ENCODE results near the gene RMDN3. TPM values are rescaled to one million over a fixed set of nuclear protein-coding genes. Genes with fewer than 3 reads are reported as not detected.

Gene RMDN3
- total and polyA plus RNA-seq, 4 donors, result 27.5 to 33.8 (median 30.2) TPM

DNA sequence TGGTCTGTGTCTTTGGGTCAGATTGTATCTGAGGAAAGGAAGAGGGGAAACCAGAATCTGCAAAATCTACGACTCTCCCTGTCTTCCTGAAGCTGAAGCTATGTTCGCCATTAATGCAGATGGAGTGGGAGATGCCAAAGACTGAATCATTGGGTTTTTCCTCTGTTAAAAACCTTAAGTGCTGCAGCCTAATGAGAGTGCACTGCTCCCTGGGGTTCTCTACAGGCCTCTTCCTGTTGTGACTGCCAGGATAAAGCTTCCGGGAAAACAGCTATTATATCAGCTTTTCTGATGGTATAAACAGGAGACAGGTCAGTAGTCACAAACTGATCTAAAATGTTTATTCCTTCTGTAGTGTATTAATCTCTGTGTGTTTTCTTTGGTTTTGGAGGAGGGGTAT lies 24.0 kb downstream of the RMDN3 start:
- no peak overlapping the region for H3K4me3 ChIP-seq (ENCODE audit: low read depth in 1 of 3, low read length in 3 of 3)
- H3K4me1 ChIP-seq (ENCODE audit: control insufficient read depth in 4 of 4, insufficient read depth in 4 of 4, low read length in 3 of 4), result no peaks in the 10 kb centered on the region
- TF ChIP-seq SP1 (IDR thresholded peaks at IDR 0.05), result no peak
- TF ChIP-seq, protein P1, sequence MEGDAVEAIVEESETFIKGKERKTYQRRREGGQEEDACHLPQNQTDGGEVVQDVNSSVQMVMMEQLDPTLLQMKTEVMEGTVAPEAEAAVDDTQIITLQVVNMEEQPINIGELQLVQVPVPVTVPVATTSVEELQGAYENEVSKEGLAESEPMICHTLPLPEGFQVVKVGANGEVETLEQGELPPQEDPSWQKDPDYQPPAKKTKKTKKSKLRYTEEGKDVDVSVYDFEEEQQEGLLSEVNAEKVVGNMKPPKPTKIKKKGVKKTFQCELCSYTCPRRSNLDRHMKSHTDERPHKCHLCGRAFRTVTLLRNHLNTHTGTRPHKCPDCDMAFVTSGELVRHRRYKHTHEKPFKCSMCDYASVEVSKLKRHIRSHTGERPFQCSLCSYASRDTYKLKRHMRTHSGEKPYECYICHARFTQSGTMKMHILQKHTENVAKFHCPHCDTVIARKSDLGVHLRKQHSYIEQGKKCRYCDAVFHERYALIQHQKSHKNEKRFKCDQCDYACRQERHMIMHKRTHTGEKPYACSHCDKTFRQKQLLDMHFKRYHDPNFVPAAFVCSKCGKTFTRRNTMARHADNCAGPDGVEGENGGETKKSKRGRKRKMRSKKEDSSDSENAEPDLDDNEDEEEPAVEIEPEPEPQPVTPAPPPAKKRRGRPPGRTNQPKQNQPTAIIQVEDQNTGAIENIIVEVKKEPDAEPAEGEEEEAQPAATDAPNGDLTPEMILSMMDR (IDR thresholded peaks at IDR 0.05; ENCODE audit: low read depth, low read length, missing input control), result no peak
- TF ChIP-seq TAF1 (conservative IDR thresholded peaks at IDR 0.05), result no peak
- TF ChIP-seq EGR1 (IDR thresholded peaks at IDR 0.05; ENCODE audit: low read depth in 2 of 2), result no peak
- TF ChIP-seq, protein P2, sequence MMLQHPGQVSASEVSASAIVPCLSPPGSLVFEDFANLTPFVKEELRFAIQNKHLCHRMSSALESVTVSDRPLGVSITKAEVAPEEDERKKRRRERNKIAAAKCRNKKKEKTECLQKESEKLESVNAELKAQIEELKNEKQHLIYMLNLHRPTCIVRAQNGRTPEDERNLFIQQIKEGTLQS (IDR thresholded peaks at IDR 0.05), result no peak
- TF ChIP-seq HNF4G (IDR thresholded peaks at IDR 0.05), result no peak
- no peaks in the 10 kb centered on the region for H3K9me3 ChIP-seq (ENCODE audit: control insufficient read depth in 4 of 4, low read length in 3 of 4)
- DNase-seq (ENCODE audit: low spot score), result no peak
- H3K27me3 ChIP-seq (ENCODE audit: control insufficient read depth in 4 of 4, insufficient read depth in 4 of 4, low read length in 3 of 4), result no peaks in the 10 kb centered on the region
- peaks cover 2 to 20% (median 9%) of the 10 kb centered on the region in 4 donors for H3K36me3 ChIP-seq (ENCODE audit: control insufficient read depth in 4 of 4, insufficient read depth in 3 of 4, low read depth in 1 of 4, low read length in 3 of 4)
- 82% methylated on average over 3 of the region's 3 CpGs for WGBS
- no peak overlapping the region for H3K27ac ChIP-seq (ENCODE audit: low read depth in 1 of 2, low read length in 2 of 2)
- no peak overlapping the region for H3K9ac ChIP-seq (ENCODE audit: low read depth in 1 of 2, low read length in 2 of 2)

DNA sequence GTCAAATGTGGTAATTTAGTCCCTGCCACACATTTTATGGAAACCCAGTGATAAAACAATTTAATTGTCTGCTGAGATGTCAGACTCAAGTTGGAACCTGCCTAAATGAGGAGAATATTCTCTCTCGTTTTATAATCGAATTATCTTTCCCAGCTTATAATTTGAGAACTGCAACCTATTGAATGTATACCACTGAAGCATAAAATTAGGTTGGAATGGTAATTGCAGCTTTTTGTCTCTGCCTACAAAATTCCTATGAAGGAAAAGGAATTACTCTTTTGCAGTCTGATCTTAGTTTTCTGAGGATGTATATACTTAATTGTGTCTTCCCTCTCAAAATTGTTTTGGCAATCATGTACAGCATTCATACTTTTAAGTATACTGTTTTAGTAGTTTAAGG lies 31.1 kb downstream of the RMDN3 start:
- DNase-seq (ENCODE audit: low spot score), result no peak
- Histone ChIP-seq H3K4me3 (ENCODE audit: low read depth in 1 of 3, low read length in 3 of 3) (no peak overlapping the region), H3K9me3 (ENCODE audit: control insufficient read depth in 4 of 4, low read length in 3 of 4) (no peaks in the 10 kb centered on the region), H3K27ac (ENCODE audit: low read depth in 1 of 2, low read length in 2 of 2) (no peak overlapping the region), H3K36me3 (ENCODE audit: control insufficient read depth in 4 of 4, insufficient read depth in 3 of 4, low read depth in 1 of 4, low read length in 3 of 4) (no peaks in the 10 kb centered on the region), H3K27me3 (ENCODE audit: control insufficient read depth in 4 of 4, insufficient read depth in 4 of 4, low read length in 3 of 4) (no peaks in the 10 kb centered on the region), H3K9ac (ENCODE audit: low read depth in 1 of 2, low read length in 2 of 2) (no peak overlapping the region), H3K4me1 (ENCODE audit: control insufficient read depth in 4 of 4, insufficient read depth in 4 of 4, low read length in 3 of 4) (no peaks in the 10 kb centered on the region)
- TF ChIP-seq FOXA2 (IDR thresholded peaks at IDR 0.05) (no peak), RAD21 (IDR thresholded peaks at IDR 0.05) (no peak), RXRA (IDR thresholded peaks at IDR 0.05) (no peak), NR2F2 (IDR thresholded peaks at IDR 0.05) (no peak), SP1 (IDR thresholded peaks at IDR 0.05) (no peak), JUND (IDR thresholded peaks at IDR 0.05) (no peak), YY1 (IDR thresholded peaks at IDR 0.05) (no peak), EGR1 (IDR thresholded peaks at IDR 0.05; ENCODE audit: low read depth in 2 of 2) (no peak)
- TF ChIP-seq, protein P1 (IDR thresholded peaks at IDR 0.05; ENCODE audit: low read depth, low read length, missing input control), result no peak
- 86% methylated on average over 2 of the region's 2 CpGs for WGBS

DNA sequence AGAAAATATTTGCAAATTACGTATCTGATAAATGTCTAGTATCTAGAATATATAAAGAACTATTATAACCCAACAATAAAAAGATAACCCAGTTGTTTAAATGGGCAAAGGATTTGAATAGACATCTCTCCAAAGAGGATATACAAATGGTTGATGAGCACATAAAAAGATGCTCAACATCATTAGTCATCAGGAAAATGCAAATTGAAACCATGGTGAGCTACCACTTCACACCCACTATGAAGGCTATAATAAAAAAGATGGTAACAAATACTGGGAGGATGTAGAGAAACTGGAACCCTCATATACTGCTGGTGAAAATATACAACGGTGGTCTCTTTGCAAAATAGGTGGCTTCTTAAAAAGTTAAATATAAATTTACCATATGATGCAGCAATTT lies 32.1 kb downstream of the RMDN3 start:
- 95% methylated on average over 2 of the region's 2 CpGs for WGBS
- Histone ChIP-seq H3K4me1 (ENCODE audit: control insufficient read depth in 4 of 4, insufficient read depth in 4 of 4, low read length in 3 of 4) (no peaks in the 10 kb centered on the region), H3K9me3 (ENCODE audit: control insufficient read depth in 4 of 4, low read length in 3 of 4) (no peaks in the 10 kb centered on the region)

More for the DNA sequence above, 32.1 kb downstream of the RMDN3 start:
- no peak for DNase-seq (ENCODE audit: low spot score)
- Histone ChIP-seq H3K9ac (ENCODE audit: low read depth in 1 of 2, low read length in 2 of 2) (no peak overlapping the region), H3K27ac (ENCODE audit: low read depth in 1 of 2, low read length in 2 of 2) (no peak overlapping the region), H3K27me3 (ENCODE audit: control insufficient read depth in 4 of 4, insufficient read depth in 4 of 4, low read length in 3 of 4) (no peaks in the 10 kb centered on the region), H3K4me3 (ENCODE audit: low read depth in 1 of 3, low read length in 3 of 3) (no peak overlapping the region), H3K36me3 (ENCODE audit: control insufficient read depth in 4 of 4, insufficient read depth in 3 of 4, low read depth in 1 of 4, low read length in 3 of 4) (no peaks in the 10 kb centered on the region)
- TF ChIP-seq YY1 (IDR thresholded peaks at IDR 0.05) (no peak), HNF4A (conservative IDR thresholded peaks at IDR 0.05) (no peak), JUND (IDR thresholded peaks at IDR 0.05) (no peak), RAD21 (IDR thresholded peaks at IDR 0.05) (no peak), HNF4G (IDR thresholded peaks at IDR 0.05) (no peak), SP1 (IDR thresholded peaks at IDR 0.05) (no peak), GABPA (IDR thresholded peaks at IDR 0.05 in 1 of 2, conservative IDR thresholded peaks at IDR 0.05 in 1 of 2) (no peak)
- TF ChIP-seq, protein P3, sequence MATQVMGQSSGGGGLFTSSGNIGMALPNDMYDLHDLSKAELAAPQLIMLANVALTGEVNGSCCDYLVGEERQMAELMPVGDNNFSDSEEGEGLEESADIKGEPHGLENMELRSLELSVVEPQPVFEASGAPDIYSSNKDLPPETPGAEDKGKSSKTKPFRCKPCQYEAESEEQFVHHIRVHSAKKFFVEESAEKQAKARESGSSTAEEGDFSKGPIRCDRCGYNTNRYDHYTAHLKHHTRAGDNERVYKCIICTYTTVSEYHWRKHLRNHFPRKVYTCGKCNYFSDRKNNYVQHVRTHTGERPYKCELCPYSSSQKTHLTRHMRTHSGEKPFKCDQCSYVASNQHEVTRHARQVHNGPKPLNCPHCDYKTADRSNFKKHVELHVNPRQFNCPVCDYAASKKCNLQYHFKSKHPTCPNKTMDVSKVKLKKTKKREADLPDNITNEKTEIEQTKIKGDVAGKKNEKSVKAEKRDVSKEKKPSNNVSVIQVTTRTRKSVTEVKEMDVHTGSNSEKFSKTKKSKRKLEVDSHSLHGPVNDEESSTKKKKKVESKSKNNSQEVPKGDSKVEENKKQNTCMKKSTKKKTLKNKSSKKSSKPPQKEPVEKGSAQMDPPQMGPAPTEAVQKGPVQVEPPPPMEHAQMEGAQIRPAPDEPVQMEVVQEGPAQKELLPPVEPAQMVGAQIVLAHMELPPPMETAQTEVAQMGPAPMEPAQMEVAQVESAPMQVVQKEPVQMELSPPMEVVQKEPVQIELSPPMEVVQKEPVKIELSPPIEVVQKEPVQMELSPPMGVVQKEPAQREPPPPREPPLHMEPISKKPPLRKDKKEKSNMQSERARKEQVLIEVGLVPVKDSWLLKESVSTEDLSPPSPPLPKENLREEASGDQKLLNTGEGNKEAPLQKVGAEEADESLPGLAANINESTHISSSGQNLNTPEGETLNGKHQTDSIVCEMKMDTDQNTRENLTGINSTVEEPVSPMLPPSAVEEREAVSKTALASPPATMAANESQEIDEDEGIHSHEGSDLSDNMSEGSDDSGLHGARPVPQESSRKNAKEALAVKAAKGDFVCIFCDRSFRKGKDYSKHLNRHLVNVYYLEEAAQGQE (IDR thresholded peaks at IDR 0.05), result no peak
- TF ChIP-seq, protein P4, sequence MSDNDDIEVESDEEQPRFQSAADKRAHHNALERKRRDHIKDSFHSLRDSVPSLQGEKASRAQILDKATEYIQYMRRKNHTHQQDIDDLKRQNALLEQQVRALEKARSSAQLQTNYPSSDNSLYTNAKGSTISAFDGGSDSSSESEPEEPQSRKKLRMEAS (IDR thresholded peaks at IDR 0.05), result no peak
- TF ChIP-seq, protein P5, sequence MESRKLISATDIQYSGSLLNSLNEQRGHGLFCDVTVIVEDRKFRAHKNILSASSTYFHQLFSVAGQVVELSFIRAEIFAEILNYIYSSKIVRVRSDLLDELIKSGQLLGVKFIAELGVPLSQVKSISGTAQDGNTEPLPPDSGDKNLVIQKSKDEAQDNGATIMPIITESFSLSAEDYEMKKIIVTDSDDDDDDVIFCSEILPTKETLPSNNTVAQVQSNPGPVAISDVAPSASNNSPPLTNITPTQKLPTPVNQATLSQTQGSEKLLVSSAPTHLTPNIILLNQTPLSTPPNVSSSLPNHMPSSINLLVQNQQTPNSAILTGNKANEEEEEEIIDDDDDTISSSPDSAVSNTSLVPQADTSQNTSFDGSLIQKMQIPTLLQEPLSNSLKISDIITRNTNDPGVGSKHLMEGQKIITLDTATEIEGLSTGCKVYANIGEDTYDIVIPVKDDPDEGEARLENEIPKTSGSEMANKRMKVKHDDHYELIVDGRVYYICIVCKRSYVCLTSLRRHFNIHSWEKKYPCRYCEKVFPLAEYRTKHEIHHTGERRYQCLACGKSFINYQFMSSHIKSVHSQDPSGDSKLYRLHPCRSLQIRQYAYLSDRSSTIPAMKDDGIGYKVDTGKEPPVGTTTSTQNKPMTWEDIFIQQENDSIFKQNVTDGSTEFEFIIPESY (IDR thresholded peaks at IDR 0.05), result no peak
- TF ChIP-seq, protein P2 (IDR thresholded peaks at IDR 0.05), result no peak
